ENCODE data around the gene DNAJC17.
A peak's percentile ranks its signal among the peaks of the same experiment; 100 is the strongest.

DNAJC17 gene

GRCh38 chr15:40807028-40807887 is at the start of gene DNAJC17, which contains the start of gene ZFYVE19:
DNAJC17 (minus strand) TSS chr15:40807473; CDS start chr15:40807446, 27 bp downstream.
ZFYVE19 (plus strand) TSS chr15:40807089; CDS start chr15:40807590, 501 bp downstream.
- DNase-seq (ENCODE audit: low spot score) = peak; percentile 98

- no peak for DNase-seq (ENCODE audit: low spot score)
These were observed 49.5 kb upstream of the DNAJC17 start for GRCh38 chr15:40856746-40857145.

GRCh38 chr15:40855706-40856234 is 48.5 kb upstream of the DNAJC17 start:
- no peak for DNase-seq (ENCODE audit: low spot score)

- DNase-seq (ENCODE audit: low spot score) = no peak
These were observed 46.9 kb upstream of the DNAJC17 start for GRCh38 chr15:40854161-40854560.

GRCh38 chr15:40853241-40853890 is 46.1 kb upstream of the DNAJC17 start:
- no peak for DNase-seq (ENCODE audit: low spot score)

GRCh38 chr15:40852529-40852928 is 45.3 kb upstream of the DNAJC17 start:
- no peak for DNase-seq (ENCODE audit: low spot score)

- DNase-seq (ENCODE audit: low spot score) = no peak
These were observed 43.4 kb upstream of the DNAJC17 start for GRCh38 chr15:40850576-40851112.

- DNase-seq (ENCODE audit: low spot score) = peak; percentile 89
These were observed 40.1 kb upstream of the DNAJC17 start for GRCh38 chr15:40847223-40847961.

GRCh38 chr15:40846841-40847222 is 39.6 kb upstream of the DNAJC17 start:
- peak; percentile 74 for DNase-seq (ENCODE audit: low spot score)

- DNase-seq (ENCODE audit: low spot score) = peak; percentile 94
These were observed 38.4 kb upstream of the DNAJC17 start for GRCh38 chr15:40845511-40846284.

- DNase-seq (ENCODE audit: low spot score) = no peak
These were observed 37.8 kb upstream of the DNAJC17 start for GRCh38 chr15:40845036-40845435.

- DNase-seq (ENCODE audit: low spot score) = peak; percentile 46
These were observed 37.4 kb upstream of the DNAJC17 start for GRCh38 chr15:40844696-40845030.

GRCh38 chr15:40843885-40844695 is 36.8 kb upstream of the DNAJC17 start, which contains the start of gene SPINT1:
SPINT1 (plus strand) TSS chr15:40844048; CDS start chr15:40844555, 507 bp downstream.
- peak; percentile 79 for DNase-seq (ENCODE audit: low spot score)

GRCh38 chr15:40843261-40843884 is 36.1 kb upstream of the DNAJC17 start:
- peak; percentile 30 for DNase-seq (ENCODE audit: low spot score)

GRCh38 chr15:40841741-40842140 is 34.5 kb upstream of the DNAJC17 start:
- DNase-seq (ENCODE audit: low spot score) = no peak

GRCh38 chr15:40838756-40839155 is 31.5 kb upstream of the DNAJC17 start:
- DNase-seq (ENCODE audit: low spot score) = no peak

GRCh38 chr15:40836020-40836419 is 28.7 kb upstream of the DNAJC17 start:
- DNase-seq (ENCODE audit: low spot score) = no peak

- DNase-seq (ENCODE audit: low spot score) = no peak
These were observed 25.6 kb upstream of the DNAJC17 start for GRCh38 chr15:40832903-40833302.

GRCh38 chr15:40831861-40832260 is 24.6 kb upstream of the DNAJC17 start:
- no peak for DNase-seq (ENCODE audit: low spot score)

GRCh38 chr15:40830884-40831283 is 23.6 kb upstream of the DNAJC17 start:
- no peak for DNase-seq (ENCODE audit: low spot score)
